ENCODE measurements around the gene HRH1. TPM values are rescaled to one million over a fixed set of nuclear protein-coding genes. Genes with fewer than 3 reads are reported as not detected.

The HRH1 gene, protein sequence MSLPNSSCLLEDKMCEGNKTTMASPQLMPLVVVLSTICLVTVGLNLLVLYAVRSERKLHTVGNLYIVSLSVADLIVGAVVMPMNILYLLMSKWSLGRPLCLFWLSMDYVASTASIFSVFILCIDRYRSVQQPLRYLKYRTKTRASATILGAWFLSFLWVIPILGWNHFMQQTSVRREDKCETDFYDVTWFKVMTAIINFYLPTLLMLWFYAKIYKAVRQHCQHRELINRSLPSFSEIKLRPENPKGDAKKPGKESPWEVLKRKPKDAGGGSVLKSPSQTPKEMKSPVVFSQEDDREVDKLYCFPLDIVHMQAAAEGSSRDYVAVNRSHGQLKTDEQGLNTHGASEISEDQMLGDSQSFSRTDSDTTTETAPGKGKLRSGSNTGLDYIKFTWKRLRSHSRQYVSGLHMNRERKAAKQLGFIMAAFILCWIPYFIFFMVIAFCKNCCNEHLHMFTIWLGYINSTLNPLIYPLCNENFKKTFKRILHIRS
- total RNA-seq (2022; extraction: Qiagen RNA extraction) = 5.3 to 7.7 TPM (median 6.2 TPM) in 5 replicates

GRCh38 chr3:11154036-11154952, at the start of gene HRH1:
Gene HRH1, plus strand, starts transcription at chr3:11154493. Its CDS starts 104,545 bp downstream, at chr3:11259038.

GRCh38 chr3:11271986-11272904, 118.0 kb downstream of the HRH1 start, which contains the start of gene ATG7:
Gene ATG7, plus strand, starts transcription at chr3:11272397. Its CDS starts 26,299 bp downstream, at chr3:11298696.

Other genes with a start within 250 kb of the HRH1 start
- 0.07 TPM in 1 of 5 replicates, not detected in the others for gene SLC6A1, start 161.7 kb upstream of the HRH1 start, total RNA-seq (2022; extraction: Qiagen RNA extraction)
- gene ATG7, start 117.9 kb downstream of the HRH1 start, total RNA-seq (2022; extraction: Qiagen RNA extraction) = 13.7 to 18.5 TPM (median 14.7 TPM) in 5 replicates